ENCODE results near the gene CDYL2. TPM values are rescaled to one million over a fixed set of nuclear protein-coding genes. Genes with fewer than 3 reads are reported as not detected.

CDYL2 gene
- total RNA-seq, 4 donors from 2014 or later, result 0.83 to 6.5 (median 3.6) TPM

- Histone ChIP-seq H3K27me3 (peaks cover 0 to 29% (median 0%) of the 10 kb centered on the region in 4 donors), H3K4me3 (no peak overlapping the region), H3K27ac (replicated peaks in 1 of 4) (no peak overlapping the region), H3K9me3 (peaks cover 0 to 9% (median 0%) of the 10 kb centered on the region in 4 donors), H3K36me3 (no peaks in the 10 kb centered on the region), H3K4me1 (no peaks in the 10 kb centered on the region)
- 65% methylated on average over 6 of the region's 6 CpGs for WGBS
- no peak for DNase-seq (ENCODE audit: extremely low spot score)
- intact Hi-C loops (cut with DNase I), result no loop called here
- TF ChIP-seq POLR2AphosphoS5 (IDR thresholded peaks at IDR 0.05) (no peak), POLR2A (IDR thresholded peaks at IDR 0.05; ENCODE audit: low read depth) (no peak), CTCF (IDR thresholded peaks at IDR 0.05) (no peak), EP300 (IDR thresholded peaks at IDR 0.05) (no peak)
Measured at GRCh38 chr16:80570106-80570478, 234.3 kb downstream of the CDYL2 start.

- Histone ChIP-seq H3K4me3 (no peak overlapping the region), H3K36me3 (no peaks in the 10 kb centered on the region), H3K27me3 (peaks cover 0 to 29% (median 0%) of the 10 kb centered on the region in 4 donors), H3K4me1 (no peaks in the 10 kb centered on the region), H3K9me3 (peaks cover 0 to 9% (median 0%) of the 10 kb centered on the region in 4 donors), H3K27ac (replicated peaks in 1 of 4) (no peak overlapping the region)
- TF ChIP-seq POLR2A (IDR thresholded peaks at IDR 0.05; ENCODE audit: low read depth), result no peak
- TF ChIP-seq EP300 (IDR thresholded peaks at IDR 0.05), result no peak
- no peak for TF ChIP-seq POLR2AphosphoS5 (IDR thresholded peaks at IDR 0.05)
- no peak for TF ChIP-seq CTCF (IDR thresholded peaks at IDR 0.05)
- intact Hi-C loops (cut with DNase I), result no loop called here
- no peak for DNase-seq (ENCODE audit: extremely low spot score)
- 75% methylated on average over 6 of the region's 9 CpGs for WGBS
Measured at GRCh38 chr16:80569440-80570105, 234.8 kb downstream of the CDYL2 start.

- H3K4me3 ChIP-seq, result no peak overlapping the region
- WGBS, result 66% methylated on average over 7 of the region's 7 CpGs
- H3K9me3 ChIP-seq, result no peaks in the 10 kb centered on the region
- H3K27me3 ChIP-seq, result peaks cover 0 to 27% (median 0%) of the 10 kb centered on the region in 4 donors
- intact Hi-C loops (cut with DNase I), result no loop called here
- DNase-seq (ENCODE audit: extremely low spot score), result no peak
- no peak overlapping the region for H3K27ac ChIP-seq (replicated peaks in 1 of 4)
- no peak for TF ChIP-seq CTCF (IDR thresholded peaks at IDR 0.05)
- TF ChIP-seq EP300 (IDR thresholded peaks at IDR 0.05), result no peak
- no peak for TF ChIP-seq POLR2A (IDR thresholded peaks at IDR 0.05; ENCODE audit: low read depth)
- TF ChIP-seq POLR2AphosphoS5 (IDR thresholded peaks at IDR 0.05), result no peak
- H3K36me3 ChIP-seq, result no peaks in the 10 kb centered on the region
- no peaks in the 10 kb centered on the region for H3K4me1 ChIP-seq
Measured at GRCh38 chr16:80564394-80564793, 240.0 kb downstream of the CDYL2 start.

- DNase-seq (ENCODE audit: extremely low spot score), result no peak
- 77% methylated on average over 3 of the region's 3 CpGs for WGBS
- Histone ChIP-seq H3K36me3 (no peaks in the 10 kb centered on the region), H3K27ac (replicated peaks in 1 of 4) (no peak overlapping the region), H3K27me3 (peaks cover 0 to 24% (median 0%) of the 10 kb centered on the region in 4 donors), H3K4me1 (no peaks in the 10 kb centered on the region), H3K9me3 (no peaks in the 10 kb centered on the region), H3K4me3 (no peak overlapping the region)
- no peak for TF ChIP-seq EP300 (IDR thresholded peaks at IDR 0.05)
- TF ChIP-seq POLR2A (IDR thresholded peaks at IDR 0.05; ENCODE audit: low read depth), result no peak
- no peak for TF ChIP-seq POLR2AphosphoS5 (IDR thresholded peaks at IDR 0.05)
- TF ChIP-seq CTCF (IDR thresholded peaks at IDR 0.05), result no peak
- intact Hi-C loops (cut with DNase I), result no loop called here
Measured at GRCh38 chr16:80563066-80563465, 241.3 kb downstream of the CDYL2 start.

- no peak overlapping the region for H3K27ac ChIP-seq (replicated peaks in 1 of 4)
- 53% methylated on average over 4 of the region's 4 CpGs for WGBS
- H3K4me1 ChIP-seq, result no peaks in the 10 kb centered on the region
- peaks cover 0 to 19% (median 0%) of the 10 kb centered on the region in 4 donors for H3K27me3 ChIP-seq
- no peaks in the 10 kb centered on the region for H3K9me3 ChIP-seq
- DNase-seq (ENCODE audit: extremely low spot score), result no peak
- no peak for TF ChIP-seq POLR2AphosphoS5 (IDR thresholded peaks at IDR 0.05)
- no peak for TF ChIP-seq CTCF (IDR thresholded peaks at IDR 0.05)
- TF ChIP-seq EP300 (IDR thresholded peaks at IDR 0.05), result no peak
- TF ChIP-seq POLR2A (IDR thresholded peaks at IDR 0.05; ENCODE audit: low read depth), result no peak
- no peak overlapping the region for H3K4me3 ChIP-seq
- intact Hi-C loops (cut with DNase I), result no loop called here
- no peaks in the 10 kb centered on the region for H3K36me3 ChIP-seq
Measured at GRCh38 chr16:80559369-80559768, 245.0 kb downstream of the CDYL2 start.
